GM12865 (cell line): ENCODE measurements around the gene LCLAT1.
A peak's percentile ranks its signal among the peaks of the same experiment; 100 is the strongest.
"Not testable (repeated sequence)": the region's sequence is repeated elsewhere in the genome, so short reads cannot be mapped to it uniquely, and the experiment has no call there.

Experiments
- DNase-seq: peaks from one replicate; pipeline ENCODE4 v3.0.0; 2010; ENCODE audit warnings: low read depth
- H3K4me3 ChIP-seq: 2 replicates; pipeline ENCODE4 v1.5.1; 2011; ENCODE audit warnings: mild to moderate bottlenecking, low read depth, low read length, control low read depth
- TF ChIP-seq, protein P1 (sequence below): IDR thresholded peaks from 2 replicates; pipeline ENCODE4 v1.5.1; 2011; ENCODE audit warnings: low read length, control low read depth, low read depth, inconsistent platforms; ENCODE audit not compliant: insufficient read depth; ENCODE audit errors: missing control alignments

LCLAT1 gene

DNA sequence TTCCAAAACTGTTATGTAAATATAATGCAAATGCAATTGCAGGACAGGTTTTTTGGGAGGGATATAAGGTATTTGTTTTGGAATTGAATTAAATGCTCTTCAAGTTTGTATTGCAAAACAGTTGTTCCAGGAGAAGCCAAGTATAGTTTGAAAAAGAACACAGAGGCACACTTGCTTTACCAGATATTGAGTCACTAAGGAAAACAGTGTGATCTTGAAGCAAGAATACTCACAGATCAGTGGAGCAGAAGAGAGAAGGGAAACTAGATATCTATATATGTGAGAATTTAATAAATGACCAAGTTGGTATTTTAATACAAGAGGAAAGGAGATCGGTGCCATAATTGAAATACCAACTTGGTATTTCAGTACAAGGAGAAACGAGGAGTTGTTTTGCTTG is 181.3 kb downstream of the LCLAT1 start:
- no peak for DNase-seq
- H3K4me3 ChIP-seq: no peak overlapping the region
- TF ChIP-seq, protein P1, sequence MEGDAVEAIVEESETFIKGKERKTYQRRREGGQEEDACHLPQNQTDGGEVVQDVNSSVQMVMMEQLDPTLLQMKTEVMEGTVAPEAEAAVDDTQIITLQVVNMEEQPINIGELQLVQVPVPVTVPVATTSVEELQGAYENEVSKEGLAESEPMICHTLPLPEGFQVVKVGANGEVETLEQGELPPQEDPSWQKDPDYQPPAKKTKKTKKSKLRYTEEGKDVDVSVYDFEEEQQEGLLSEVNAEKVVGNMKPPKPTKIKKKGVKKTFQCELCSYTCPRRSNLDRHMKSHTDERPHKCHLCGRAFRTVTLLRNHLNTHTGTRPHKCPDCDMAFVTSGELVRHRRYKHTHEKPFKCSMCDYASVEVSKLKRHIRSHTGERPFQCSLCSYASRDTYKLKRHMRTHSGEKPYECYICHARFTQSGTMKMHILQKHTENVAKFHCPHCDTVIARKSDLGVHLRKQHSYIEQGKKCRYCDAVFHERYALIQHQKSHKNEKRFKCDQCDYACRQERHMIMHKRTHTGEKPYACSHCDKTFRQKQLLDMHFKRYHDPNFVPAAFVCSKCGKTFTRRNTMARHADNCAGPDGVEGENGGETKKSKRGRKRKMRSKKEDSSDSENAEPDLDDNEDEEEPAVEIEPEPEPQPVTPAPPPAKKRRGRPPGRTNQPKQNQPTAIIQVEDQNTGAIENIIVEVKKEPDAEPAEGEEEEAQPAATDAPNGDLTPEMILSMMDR: no peak

DNA sequence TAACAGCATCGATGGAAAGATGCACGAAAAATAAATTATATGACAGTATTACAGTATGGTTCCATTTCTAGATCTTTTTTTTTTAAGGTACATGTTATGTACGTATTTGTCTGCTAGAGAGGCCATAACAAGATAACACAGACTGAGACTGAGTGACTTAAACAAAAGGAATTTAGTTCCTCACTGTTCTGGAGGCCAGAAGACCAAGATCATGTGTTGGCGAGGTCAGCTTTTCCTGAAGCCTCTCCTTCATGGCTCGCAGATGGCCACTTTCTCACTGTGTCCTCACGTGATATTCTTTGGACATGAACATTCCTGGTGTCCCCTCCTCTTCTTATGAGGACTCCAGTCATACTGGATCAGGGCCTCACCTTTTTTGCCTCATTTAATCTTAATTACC is 182.8 kb downstream of the LCLAT1 start:
- TF ChIP-seq, protein P1: no peak
- H3K4me3 ChIP-seq: no peak overlapping the region
- no peak for DNase-seq

DNA sequence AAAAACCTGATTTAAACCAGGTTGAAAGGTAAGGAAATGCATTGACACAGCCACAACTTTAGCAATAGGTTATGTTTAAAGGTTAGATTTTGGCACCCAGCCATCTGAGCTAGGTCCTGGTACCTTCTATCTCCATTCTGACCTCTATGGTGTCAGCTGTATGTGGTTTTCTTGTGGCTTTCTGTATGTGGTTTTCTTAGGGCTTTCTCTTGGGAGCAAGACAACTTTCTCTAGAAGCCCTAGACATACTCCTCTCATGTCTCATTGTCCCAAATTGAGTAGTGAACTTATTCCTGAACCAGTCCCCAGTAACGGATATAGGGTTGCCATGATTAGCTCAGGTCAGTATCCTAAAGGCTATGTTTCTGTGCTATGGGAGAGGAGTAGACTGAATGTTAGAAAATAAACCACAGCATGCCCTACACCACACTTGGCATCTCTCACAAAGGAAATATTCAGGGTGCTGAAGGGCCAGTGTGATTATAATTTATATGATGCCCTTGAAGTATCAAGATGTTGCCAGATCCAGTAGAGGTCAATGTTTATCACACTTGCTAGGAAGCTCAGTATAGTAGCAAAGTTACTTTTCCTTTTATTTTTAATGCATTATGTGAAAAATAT is 184.1 kb downstream of the LCLAT1 start:
- peak; percentile 65 for DNase-seq
- H3K4me3 ChIP-seq: no peak overlapping the region
- TF ChIP-seq, protein P1: no peak

DNA sequence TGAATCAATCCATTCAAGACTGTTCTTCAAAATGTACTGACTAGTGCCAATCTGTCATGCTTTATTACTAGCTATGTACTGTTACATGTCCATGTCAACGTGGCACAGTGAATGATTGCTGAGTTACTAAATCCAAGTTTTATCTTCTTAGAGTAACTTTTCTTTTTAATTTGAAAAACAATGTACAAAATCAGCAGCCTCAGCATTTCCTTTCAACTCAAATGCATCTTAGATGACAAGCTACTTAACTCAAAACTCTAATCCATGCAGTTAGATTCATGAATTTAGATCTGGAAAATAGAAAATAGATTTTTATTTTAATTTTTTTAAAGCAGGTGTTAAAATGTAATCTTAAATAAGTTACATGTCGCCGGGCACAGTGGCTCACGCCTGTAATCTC is 186.0 kb downstream of the LCLAT1 start:
- TF ChIP-seq, protein P1: no peak
- no peak for DNase-seq
- no peak overlapping the region for H3K4me3 ChIP-seq

- no peak for DNase-seq
Observed at GRCh38 chr2:30636311-30636710, 189.3 kb downstream of the LCLAT1 start.

DNA sequence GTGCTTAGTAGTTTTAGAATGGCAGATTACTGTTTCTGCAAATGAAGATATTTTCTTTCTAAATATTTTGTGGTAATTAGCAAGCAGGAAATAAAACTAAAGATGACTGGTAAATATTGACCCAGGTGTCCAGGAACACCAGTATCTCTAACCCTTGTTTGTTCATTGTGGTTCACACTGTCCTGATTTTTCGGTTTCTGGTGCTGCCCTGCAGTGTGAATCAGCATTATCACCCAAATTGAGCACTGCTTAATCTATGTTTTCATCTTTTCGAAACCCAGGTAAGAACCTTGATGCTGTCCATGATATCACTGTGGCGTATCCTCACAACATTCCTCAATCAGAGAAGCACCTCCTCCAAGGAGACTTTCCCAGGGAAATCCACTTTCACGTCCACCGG is 192.8 kb downstream of the LCLAT1 start:
- TF ChIP-seq, protein P1: no peak
- no peak overlapping the region for H3K4me3 ChIP-seq
- DNase-seq: no peak

More at GRCh38 chr2:30636311-30636710, 189.3 kb downstream of the LCLAT1 start:
- no peak overlapping the region for H3K4me3 ChIP-seq
- TF ChIP-seq, protein P1: no peak

- DNase-seq: no peak
Observed at GRCh38 chr2:30641765-30642345, 194.8 kb downstream of the LCLAT1 start.

DNA sequence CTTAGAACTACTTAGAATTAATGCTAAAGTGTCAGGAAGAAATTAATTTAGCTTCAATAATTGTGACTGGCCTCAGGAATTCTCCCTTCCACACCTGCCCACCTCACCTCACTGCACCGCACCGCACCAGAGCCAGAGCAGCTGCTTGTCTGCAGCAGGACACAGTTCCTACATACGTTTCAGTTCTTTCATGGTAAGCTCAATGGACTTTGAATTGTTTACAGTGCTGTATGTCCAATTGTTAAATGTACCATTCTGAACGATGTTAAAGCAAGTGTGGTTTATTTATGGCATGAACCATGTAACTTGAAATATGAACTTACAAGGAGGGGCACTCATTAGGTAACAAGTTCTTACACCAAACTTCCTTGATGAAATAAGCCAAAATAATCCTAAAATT is 196.0 kb downstream of the LCLAT1 start:
- H3K4me3 ChIP-seq, DNase-seq: not testable (repeated sequence)

More at GRCh38 chr2:30641765-30642345, 194.8 kb downstream of the LCLAT1 start:
- H3K4me3 ChIP-seq: no peak overlapping the region
- TF ChIP-seq, protein P1: no peak
